Sigmoid colon (tissue), 7 donors: ENCODE data around the gene ZSCAN30. TPM values are rescaled to one million over a fixed set of nuclear protein-coding genes. Genes with fewer than 3 reads are reported as not detected.
A peak's percentile ranks its signal among the peaks of the same experiment; 100 is the strongest.

Experiments
- DNase-seq: peaks from one replicate; pipeline ENCODE4 v3.0.0-alpha.2; 2019
- H3K27ac ChIP-seq, 4 donors: fragments of 200-600 bp; sonication (generic); one replicate each; pipeline ENCODE4 v1.5.1; 2016 to 2019; ENCODE audit warnings: mild to moderate bottlenecking in 1 of 4
- H3K27me3 ChIP-seq, 3 donors: fragments of 200-600 bp; sonication (generic); one replicate each; pipeline ENCODE4 v1.5.1; 2019; ENCODE audit warnings: mild to moderate bottlenecking in 1 of 3
- H3K36me3 ChIP-seq, 4 donors: fragments of 200-600 bp; sonication (generic); one replicate each; pipeline ENCODE4 v1.5.1; 2016 to 2019
- H3K4me1 ChIP-seq, 4 donors: fragments of 200-600 bp; sonication (generic); one replicate each; pipeline ENCODE4 v1.5.1; 2017 to 2019
- H3K4me3 ChIP-seq, 4 donors: fragments of 200-600 bp; sonication (generic); one replicate each; pipeline ENCODE4 v1.5.1; 2017 to 2019; ENCODE audit warnings: mild to moderate bottlenecking in 2 of 4, moderate library complexity in 1 of 4
- H3K9me3 ChIP-seq, 4 donors: fragments of 200-600 bp in 3 of 4; sonication (generic) in 3 of 4; one replicate each; pipeline versions ENCODE4 v1.5.1 to v1.6.1; 2013 to 2019
- CTCF ChIP-seq, 4 experiments: fragments of 450-650 bp in 3 of 4; fragments of 200-600 bp in 1 of 4; IDR thresholded peaks; one replicate each; pipeline ENCODE4 v1.5.1; 2016 to 2019; ENCODE audit warnings: antibody characterized with exemption in 4 of 4, mild to moderate bottlenecking in 3 of 4, moderate library complexity in 2 of 4
- EP300 ChIP-seq, 4 donors: sonication (generic); formaldehyde crosslinking; IDR thresholded peaks; one replicate each; pipeline ENCODE4 v1.6.1; 2017; ENCODE audit warnings: antibody characterized with exemption in 4 of 4
- POLR2A ChIP-seq, 2 donors: fragments of 450-650 bp; IDR thresholded peaks; one replicate each; pipeline ENCODE4 v1.6.1; 2016; ENCODE audit warnings: antibody characterized with exemption in 2 of 2, mild to moderate bottlenecking in 2 of 2, moderate library complexity in 2 of 2
- POLR2AphosphoS5 ChIP-seq, 4 donors: sonication (generic); formaldehyde crosslinking; IDR thresholded peaks; one replicate each; pipeline ENCODE4 v1.6.1; 2017; ENCODE audit warnings: antibody characterized with exemption in 4 of 4
- WGBS, 2 donors: extraction: QIAGEN DNeasy Blood & Tissue Kit; methylation state at CpG; one replicate each; pipeline ENCODE4 v1.1.7; 2013; 5-methylcytosine and 5-hydroxymethylcytosine counted together
- intact Hi-C: fragments of 100-400 bp; cut with DNase I; formaldehyde crosslinking; loops from one replicate; pipeline ENCODE4 v1.15.1; 2023
- polyA plus RNA-seq, 3 donors: library from polyadenylated mRNA; stranded (reverse); fragments of 200-250 nt; gene quantifications; one replicate each; pipeline ENCODE4 v1.2.3, GENCODE V29; 2013
- total RNA-seq, 4 donors: library from RNA; depleted of rRNA; stranded (reverse); fragments of >200 nt; gene quantifications; one replicate each; pipeline ENCODE4 v1.1.0, GENCODE V29; 2016
- donor health status: healthy with polysubstance abuse.
- donor health status: Bipolar disorder and iron deficiency.
- donor health status: healthy.

The ZSCAN30 gene
- total and polyA plus RNA-seq, 7 donors = 2.5 to 25.8 (median 12.5) TPM

DNA sequence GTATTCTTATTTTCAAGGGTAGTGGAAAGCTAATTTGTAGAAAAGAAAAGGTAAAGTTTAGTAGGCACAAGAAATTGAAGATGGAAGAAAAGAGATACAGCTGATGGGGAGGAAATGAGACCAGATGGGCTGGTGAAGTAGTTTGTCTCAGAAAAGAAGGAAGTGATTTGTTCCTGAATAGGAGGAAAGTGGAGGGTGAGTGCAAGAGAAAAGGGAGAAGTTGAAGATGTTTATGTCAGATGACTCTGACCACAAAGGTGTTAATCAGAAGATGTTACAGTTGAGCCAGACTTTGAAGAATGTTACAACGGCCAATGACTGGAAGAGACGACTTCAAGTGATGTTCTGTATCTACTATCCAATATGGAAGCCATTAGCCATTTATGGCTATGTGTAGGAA, 21.2 kb downstream of the ZSCAN30 start:
- no peaks in the 10 kb centered on the region for H3K9me3 ChIP-seq
- intact Hi-C loops = loop anchor here (10.0 kb wide), 1 partner anchor 706 kb away; the partner anchor contains the start of gene RMP24
- whole genome bisulfite sequencing, 2 donors = 64 to 66% methylated on average over 2 of the region's 2 CpGs
- H3K36me3 ChIP-seq = peaks cover 0 to 4% (median 0%) of the 10 kb centered on the region in 4 donors
- DNase-seq = no peak
- no peak overlapping the region for H3K27ac ChIP-seq
- no peak overlapping the region for H3K4me3 ChIP-seq
- peaks cover 0 to 6% (median 5%) of the 10 kb centered on the region in 4 donors for H3K4me1 ChIP-seq
- no peaks in the 10 kb centered on the region for H3K27me3 ChIP-seq
- TF ChIP-seq POLR2AphosphoS5 (IDR thresholded peaks at IDR 0.05) (no peak), POLR2A (IDR thresholded peaks at IDR 0.05) (no peak), EP300 (IDR thresholded peaks at IDR 0.05) (no peak), CTCF (IDR thresholded peaks at IDR 0.05) (no peak)

DNA sequence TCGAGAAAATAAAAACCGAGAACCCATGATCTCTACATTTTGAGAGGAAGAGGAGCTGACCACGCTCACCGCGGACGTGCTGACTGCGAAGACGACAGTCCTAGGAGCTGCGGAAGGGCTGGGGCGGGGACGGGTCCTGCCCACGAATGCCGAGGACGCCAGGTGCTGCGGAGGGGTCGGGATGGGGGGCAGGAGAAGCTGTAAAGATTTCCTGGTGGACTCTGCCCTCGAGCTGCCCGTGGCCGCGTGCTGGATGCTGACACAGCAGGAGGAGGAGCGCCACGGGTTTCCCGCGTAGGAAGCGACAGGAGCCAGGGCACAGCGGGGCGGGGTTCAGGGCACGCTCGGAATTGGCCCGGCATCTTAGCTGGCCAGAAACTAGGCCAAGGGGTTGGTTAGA, 22.2 kb downstream of the ZSCAN30 start:
- intact Hi-C loops = loop anchor here (1.0 to 10.0 kb wide), 4 partner anchors 21 to 707 kb away; partner anchors contain the start of genes RMP24, ZNF24 and ZNF397
- peak overlapping the region; percentile 85 to 89 (median 87) for H3K27ac ChIP-seq
- 38 to 45% methylated on average over 30 of the region's 30 CpGs for WGBS, 2 donors

DNA sequence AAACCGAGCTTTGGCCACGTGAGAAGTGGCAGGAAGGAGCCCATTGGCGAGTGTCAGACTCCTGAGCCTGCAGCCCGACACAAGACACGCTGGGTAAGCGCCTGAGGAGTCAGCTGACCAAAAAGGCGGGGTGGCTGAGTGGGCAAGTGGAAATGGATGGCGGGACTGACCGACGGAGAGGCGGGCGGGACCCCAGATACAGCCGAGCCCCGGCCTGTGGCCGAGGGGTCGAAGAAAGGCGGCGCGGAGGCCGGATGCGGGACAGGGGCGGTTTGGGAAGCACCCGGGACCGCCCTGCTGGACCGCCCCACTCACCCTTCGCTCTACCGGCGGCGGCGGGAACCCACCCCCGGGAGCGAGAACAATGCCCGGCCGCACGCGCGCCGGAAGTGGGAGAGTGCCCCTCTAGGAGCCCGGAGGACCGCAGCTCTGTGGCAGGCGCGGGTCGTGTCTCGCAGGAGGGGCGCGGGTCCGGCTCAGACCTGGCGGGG, 22.8 kb downstream of the ZSCAN30 start:
- peak; percentile 93 for DNase-seq
- Histone ChIP-seq H3K4me1 (peaks cover 0 to 6% (median 5%) of the 10 kb centered on the region in 4 donors), H3K36me3 (peaks cover 0 to 18% (median 5%) of the 10 kb centered on the region in 4 donors), H3K4me3 (peak overlapping the region; percentile 66 to 75 (median 72)), H3K9me3 (no peaks in the 10 kb centered on the region), H3K27ac (peak overlapping the region; percentile 85 to 89 (median 87)), H3K27me3 (no peaks in the 10 kb centered on the region)
- intact Hi-C loops = loop anchor here (1.0 to 10.0 kb wide), 4 partner anchors 22 to 708 kb away; partner anchors contain the start of genes RMP24, ZNF24 and ZNF397
- 1 to 5% methylated on average over 48 of the region's 48 CpGs for WGBS, 2 donors
- peak in 1 of 4 donors; percentile 6 for TF ChIP-seq EP300 (IDR thresholded peaks at IDR 0.05)
- TF ChIP-seq CTCF (IDR thresholded peaks at IDR 0.05) = no peak
- peak; percentile 16 to 69 (median 55) for TF ChIP-seq POLR2AphosphoS5 (IDR thresholded peaks at IDR 0.05)
- TF ChIP-seq POLR2A (IDR thresholded peaks at IDR 0.05) = peak; percentile 8 to 16

More for the DNA sequence above, 22.2 kb downstream of the ZSCAN30 start:
- H3K4me3 ChIP-seq = peak overlapping the region; percentile 66 to 75 (median 72)
- peak; percentile 67 for DNase-seq
- H3K27me3 ChIP-seq = no peaks in the 10 kb centered on the region
- no peak for TF ChIP-seq POLR2A (IDR thresholded peaks at IDR 0.05)
- TF ChIP-seq EP300 (IDR thresholded peaks at IDR 0.05) = no peak
- peak in 1 of 4 donors; percentile 9 for TF ChIP-seq POLR2AphosphoS5 (IDR thresholded peaks at IDR 0.05)
- H3K36me3 ChIP-seq = peaks cover 0 to 12% (median 2%) of the 10 kb centered on the region in 4 donors
- H3K9me3 ChIP-seq = no peaks in the 10 kb centered on the region
- H3K4me1 ChIP-seq = peaks cover 0 to 6% (median 5%) of the 10 kb centered on the region in 4 donors

DNA sequence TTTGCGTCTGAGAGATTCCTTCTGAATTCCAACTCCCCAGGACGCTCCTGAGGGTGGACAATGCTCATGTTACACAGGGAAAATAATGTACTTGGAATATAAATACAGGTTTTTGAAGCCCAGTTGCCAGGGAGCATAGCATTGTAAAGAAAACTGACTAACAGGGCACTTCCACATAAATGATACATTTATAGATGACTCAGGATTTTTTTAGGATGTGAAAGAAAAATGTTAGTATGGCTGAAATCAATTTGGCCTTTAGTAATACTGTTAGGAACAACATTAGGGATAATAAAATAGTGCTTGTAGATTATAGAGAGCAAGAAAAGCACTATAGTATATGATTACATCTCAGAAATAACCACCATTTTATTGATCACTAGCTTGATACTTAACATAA, 25.6 kb downstream of the ZSCAN30 start:
- no peaks in the 10 kb centered on the region for H3K9me3 ChIP-seq
- no peak for DNase-seq
- H3K4me1 ChIP-seq = peaks cover 0 to 6% (median 5%) of the 10 kb centered on the region in 4 donors
- no peaks in the 10 kb centered on the region for H3K27me3 ChIP-seq
- peaks cover 0 to 24% (median 5%) of the 10 kb centered on the region in 4 donors for H3K36me3 ChIP-seq
- TF ChIP-seq POLR2A (IDR thresholded peaks at IDR 0.05) (no peak), CTCF (IDR thresholded peaks at IDR 0.05) (no peak), EP300 (IDR thresholded peaks at IDR 0.05) (no peak), POLR2AphosphoS5 (IDR thresholded peaks at IDR 0.05) (no peak)
- H3K4me3 ChIP-seq = no peak overlapping the region
- intact Hi-C loops = loop anchor here (10.0 kb wide), 1 partner anchor 710 kb away; the partner anchor contains the start of gene RMP24
- 90 to 94% methylated on average over 2 of the region's 2 CpGs for WGBS, 2 donors
- H3K27ac ChIP-seq = no peak overlapping the region

DNA sequence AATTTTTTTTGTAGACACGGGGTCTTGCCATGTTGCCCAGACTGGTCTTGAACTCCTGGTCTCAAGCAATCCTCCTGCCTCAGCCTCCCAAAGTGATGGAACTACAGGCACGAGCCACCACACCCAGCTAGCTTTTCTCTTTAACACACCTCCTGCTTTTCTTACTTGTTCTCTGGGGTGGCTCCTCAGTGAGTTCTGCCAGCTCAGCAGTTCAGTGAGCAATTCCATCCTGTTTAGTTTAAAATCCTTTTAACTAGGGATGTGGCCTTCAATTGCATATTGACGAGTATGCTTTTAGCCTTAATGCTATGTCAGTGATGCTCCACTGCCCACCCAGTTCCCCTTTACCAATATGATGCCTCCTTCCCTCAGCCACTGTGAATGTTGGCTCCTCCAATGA, 33.1 kb downstream of the ZSCAN30 start:
- no peak for DNase-seq
- Histone ChIP-seq H3K4me3 (no peak overlapping the region), H3K36me3 (peaks cover 4 to 34% (median 9%) of the 10 kb centered on the region in 4 donors), H3K27me3 (no peaks in the 10 kb centered on the region), H3K9me3 (no peaks in the 10 kb centered on the region), H3K4me1 (no peaks in the 10 kb centered on the region), H3K27ac (no peak overlapping the region)
- TF ChIP-seq POLR2A (IDR thresholded peaks at IDR 0.05) (no peak), EP300 (IDR thresholded peaks at IDR 0.05) (no peak), POLR2AphosphoS5 (IDR thresholded peaks at IDR 0.05) (no peak), CTCF (IDR thresholded peaks at IDR 0.05) (no peak)
- intact Hi-C loops = no loop called here
- WGBS, 2 donors = 95 to 97% methylated on average over 3 of the region's 3 CpGs
